Activated CD4-positive, alpha-beta T cell treated with anti-CD3 and anti-CD28 coated beads for 24 hours (primary cell): ENCODE results near the gene FXYD6.
"Not testable (repeated sequence)": the region's sequence is repeated elsewhere in the genome, so short reads cannot be mapped to it uniquely, and the experiment has no call there.

ENCODE experiments used
- DNase-seq, 2 donors: peaks; one replicate each; pipeline ENCODE4 v3.0.0-alpha.2; 2020; ENCODE audit warnings: low read depth in 2 of 2

Gene FXYD6

GRCh38 chr11:117876341-117877119, at the start of gene FXYD6:
Gene FXYD6 (minus strand): TSS chr11:117876658. CDS start chr11:117842776, 33,882 bp downstream.
- DNase-seq = no peak

- DNase-seq = not testable (repeated sequence)
Observed at GRCh38 chr11:117926166-117926565, 49.7 kb upstream of the FXYD6 start.

DNA sequence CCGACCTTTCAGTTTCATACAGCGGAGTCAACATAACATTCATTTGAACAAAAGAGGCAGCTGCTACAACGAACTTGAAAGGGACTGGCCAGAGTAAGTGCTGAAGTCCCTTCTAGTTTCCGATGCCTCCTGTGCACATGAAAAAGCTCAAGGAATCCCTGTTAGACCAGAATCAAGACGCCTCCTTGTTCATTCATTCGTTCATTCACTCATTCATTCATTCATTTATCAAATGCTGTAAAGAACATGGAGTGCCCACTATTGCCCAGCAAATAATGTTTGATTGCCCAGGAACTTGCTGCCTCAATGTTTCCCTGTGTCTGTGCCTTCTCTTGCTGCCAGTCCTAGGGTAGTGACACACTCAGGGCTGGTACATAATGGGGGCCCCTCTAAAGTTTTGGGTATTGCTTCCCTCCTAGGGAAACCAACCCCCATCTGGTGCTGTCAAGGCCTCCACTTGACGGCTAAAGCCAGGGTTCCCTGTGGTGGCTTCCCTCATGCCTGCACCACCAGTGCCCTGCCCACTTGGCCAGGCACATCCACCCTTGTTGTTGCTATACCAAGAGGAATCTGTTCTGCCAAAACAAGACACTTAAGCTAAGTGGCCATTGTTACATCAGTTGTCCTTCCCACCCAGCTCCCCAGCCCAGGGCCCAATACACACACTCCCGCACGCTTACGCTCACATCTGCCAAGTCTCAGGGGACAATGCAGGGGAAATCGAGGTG, 48.9 kb upstream of the FXYD6 start:
- DNase-seq = no peak

DNA sequence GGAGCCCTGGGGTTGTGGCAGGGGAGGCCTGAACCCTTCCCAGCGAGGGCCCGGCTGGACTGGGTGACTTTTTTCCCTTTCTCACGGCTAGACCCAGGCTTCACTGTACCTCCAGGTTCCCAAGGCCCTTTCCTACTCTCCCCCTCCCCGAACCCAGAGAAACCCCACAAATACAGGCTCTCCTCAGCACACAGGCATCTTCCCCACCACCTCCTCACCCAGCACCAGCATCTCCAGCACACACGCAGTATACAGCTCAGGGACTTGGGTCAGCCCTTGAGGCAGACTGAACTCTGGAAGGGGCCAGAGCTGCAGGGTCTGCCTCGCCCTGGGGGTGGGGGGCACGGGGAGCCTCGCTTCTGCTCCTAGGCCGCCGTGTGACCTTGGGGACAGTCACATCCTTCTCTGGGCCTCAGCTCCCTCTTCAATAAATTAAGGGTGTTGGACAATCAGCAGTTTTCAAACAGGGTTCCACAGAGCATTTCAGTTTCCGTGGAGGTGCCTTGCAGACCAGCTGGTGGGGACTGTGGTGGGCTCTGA, 48.2 kb upstream of the FXYD6 start:
- no peak for DNase-seq

GRCh38 chr11:117923773-117924172, 47.3 kb upstream of the FXYD6 start:
- DNase-seq = no peak

GRCh38 chr11:117923275-117923674, 46.8 kb upstream of the FXYD6 start:
- no peak for DNase-seq

GRCh38 chr11:117921893-117922292, 45.4 kb upstream of the FXYD6 start:
- DNase-seq = no peak

DNA sequence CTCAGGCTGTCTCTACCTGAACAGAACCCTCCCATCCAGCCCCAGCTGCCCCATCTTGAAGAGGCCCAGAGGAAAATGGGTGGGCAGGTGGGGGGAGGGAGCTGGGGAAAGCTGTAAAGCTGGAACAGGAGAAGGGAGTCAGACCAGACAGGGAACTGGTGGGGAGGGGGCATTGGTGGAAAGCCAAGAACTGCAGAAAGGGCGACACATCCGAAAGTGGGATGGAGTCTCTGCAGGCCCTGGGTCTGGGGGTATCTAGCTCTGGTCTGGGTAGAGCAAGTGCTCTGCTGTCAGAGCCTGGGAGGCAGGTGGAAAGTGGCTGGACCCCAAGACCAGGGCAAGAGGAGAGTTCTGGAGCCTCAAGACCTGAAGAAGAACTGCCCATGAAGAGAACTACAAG, 45.0 kb upstream of the FXYD6 start:
- DNase-seq = no peak

DNA sequence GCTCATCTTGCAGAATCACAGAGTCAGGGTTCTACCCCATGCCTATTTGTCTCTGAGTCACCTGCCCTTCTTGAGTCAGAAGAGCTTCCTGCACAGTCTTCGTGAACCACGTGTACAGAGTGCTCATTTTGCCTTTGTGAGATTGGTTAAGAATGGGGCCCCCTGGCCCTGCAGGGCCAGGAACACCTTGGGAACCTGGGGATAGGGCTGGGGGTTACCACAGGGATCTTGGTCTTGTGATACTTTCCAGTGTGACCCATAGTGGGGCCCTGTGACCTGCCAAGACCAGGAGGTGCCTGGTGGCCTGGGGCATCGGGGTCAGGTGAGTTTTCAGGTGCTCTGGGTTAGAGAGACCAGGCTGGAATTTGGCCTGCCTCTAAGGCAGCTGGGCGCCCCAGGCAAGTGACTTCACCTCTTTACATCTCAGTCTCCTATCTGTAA, 43.3 kb upstream of the FXYD6 start:
- DNase-seq = no peak

- DNase-seq = no peak
Observed at GRCh38 chr11:117919341-117919740, 42.9 kb upstream of the FXYD6 start.

DNA sequence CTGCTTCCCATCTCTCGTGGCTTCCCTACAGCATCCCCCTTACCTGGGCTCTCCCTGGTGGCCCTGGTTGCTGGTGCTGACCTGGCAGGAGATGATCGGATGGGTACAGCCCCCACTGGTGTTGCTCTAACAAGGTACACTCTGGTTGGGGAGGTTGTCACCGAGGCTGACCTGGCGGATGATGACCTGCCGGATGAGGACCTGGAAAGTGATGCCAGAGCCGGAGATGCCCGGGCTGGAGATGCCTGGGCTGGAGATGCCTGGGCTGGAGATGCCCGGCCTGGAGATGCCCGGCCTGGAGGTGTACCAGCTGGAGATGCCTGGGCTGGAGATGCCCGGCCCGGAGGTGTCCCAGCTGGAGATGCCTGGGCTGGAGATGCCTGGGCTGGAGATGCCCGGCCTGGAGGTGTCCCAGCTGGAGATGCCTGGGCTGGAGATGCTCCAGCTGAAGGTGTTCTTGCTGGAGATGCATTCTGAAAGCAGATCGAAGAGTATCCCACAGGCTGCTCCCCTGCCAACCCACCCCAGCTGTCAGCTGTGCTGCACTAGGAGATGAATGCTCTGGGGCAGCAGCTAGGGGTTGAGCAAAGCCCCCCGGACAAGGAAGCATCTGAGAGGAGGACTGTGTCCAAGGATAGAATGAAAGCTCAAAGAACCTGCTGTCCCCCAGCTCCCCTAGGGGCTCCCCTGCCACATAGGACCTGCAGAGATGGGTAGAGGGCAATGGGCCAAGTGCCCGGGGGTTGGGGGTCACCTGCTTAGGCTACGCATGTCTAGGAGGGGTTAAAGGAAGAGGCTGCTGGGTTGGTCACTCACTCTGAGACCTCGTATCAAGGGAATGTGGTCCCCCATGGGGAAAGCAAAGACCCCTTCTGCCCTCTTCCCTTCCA, 42.2 kb upstream of the FXYD6 start:
- DNase-seq = no peak

DNA sequence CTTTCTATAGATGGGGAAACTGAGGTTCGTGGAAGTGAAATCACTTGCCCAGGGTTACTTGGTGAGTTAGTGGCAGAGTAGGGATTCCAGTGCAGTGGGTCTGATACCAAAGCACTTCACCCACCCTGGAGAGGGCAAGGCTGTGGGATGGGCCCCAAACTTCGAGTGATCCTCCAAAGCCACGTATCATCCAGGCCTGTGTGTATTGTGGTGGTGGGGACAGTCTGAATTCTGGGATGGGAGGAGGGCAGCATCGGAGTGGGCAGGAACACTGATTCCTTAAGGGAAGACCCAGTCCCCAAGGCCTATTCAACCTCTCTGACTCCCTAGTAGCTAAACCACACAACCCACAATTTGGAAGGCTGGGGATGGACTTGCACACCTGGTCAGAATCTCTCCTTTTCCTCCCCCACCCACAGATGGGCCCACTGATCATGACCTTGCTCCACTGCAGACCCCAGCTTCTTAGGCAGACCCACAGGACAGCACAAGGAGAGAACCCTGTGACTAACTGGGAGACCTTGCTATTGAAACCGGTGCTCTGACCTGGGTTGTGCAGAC, 41.2 kb upstream of the FXYD6 start:
- DNase-seq = no peak

DNA sequence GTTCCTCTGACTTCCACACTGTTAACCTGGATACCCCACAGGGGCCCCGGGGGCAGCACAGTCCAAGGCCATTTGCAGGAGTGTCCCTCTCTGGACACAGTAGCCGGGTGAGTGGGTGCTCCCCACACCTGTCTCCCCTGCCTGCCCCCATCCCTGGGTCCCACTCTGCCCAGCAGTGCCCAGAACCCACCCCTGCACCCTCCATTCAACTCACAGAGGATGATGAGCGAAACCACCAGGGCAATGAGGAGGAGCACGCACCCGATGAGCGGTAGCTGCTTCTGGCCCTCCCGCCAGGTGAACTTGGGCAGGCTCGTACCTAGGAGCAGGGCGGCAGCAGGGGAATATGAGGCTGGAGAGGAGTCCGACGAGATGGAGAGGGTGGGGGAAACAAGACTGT, 40.5 kb upstream of the FXYD6 start:
- no peak for DNase-seq

DNA sequence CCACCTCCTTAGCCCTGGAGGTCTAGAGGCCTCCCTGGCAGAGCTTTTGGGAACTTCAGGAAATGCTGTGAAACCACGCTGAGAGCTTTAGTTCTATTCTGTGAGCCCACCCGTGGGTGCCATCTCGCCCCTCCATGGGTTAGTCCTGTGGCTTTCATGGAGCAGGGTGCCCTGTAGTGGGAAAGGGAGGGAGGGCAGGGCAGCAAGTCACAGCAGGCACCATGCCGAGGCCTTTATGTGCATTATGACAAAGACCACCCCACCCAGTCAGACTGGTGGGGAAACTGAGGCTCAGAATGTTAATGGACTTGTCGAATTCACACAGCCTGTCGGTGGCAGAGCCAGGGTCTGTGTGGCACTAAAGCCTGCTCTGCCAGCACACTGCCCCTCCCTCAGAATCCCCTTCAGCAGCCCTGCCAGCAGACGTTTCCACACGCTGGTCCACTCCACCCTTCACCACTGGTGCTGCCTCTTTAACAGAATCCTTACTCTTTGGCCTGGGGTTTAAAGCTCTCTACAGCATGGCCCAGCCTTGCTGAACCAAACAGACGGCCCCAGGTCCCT, 39.3 kb upstream of the FXYD6 start:
- no peak for DNase-seq

DNA sequence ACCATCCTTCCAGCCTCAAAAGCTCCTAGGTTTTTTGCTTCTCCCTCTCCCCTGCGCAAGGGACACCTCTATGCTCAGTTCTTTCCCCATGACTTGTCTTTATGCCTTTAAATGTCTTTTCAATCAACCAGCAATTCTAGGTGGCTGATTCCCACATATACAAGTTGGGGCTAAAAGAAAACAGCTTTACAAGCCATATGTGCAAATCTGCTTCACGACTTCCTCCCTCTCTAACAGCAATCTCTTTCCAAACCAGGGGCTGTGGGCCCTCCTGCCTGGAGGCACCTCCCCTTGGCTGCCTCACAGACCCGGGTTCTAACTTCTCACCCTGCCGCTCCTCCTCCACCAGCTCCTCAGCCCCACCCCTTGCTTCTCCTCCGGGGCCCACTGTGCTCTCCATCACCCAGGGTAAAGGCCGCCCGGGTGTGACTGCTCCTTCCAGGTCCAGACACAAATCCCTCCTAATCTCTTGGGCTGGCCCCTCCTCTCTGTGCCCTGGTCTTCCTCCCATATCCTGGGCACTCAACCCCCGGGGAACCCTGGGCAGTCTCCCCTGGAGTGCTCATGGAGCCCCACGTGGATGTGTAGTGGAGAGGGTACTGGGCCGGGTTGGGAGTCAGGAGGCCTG, 38.6 kb upstream of the FXYD6 start:
- DNase-seq = no peak

DNA sequence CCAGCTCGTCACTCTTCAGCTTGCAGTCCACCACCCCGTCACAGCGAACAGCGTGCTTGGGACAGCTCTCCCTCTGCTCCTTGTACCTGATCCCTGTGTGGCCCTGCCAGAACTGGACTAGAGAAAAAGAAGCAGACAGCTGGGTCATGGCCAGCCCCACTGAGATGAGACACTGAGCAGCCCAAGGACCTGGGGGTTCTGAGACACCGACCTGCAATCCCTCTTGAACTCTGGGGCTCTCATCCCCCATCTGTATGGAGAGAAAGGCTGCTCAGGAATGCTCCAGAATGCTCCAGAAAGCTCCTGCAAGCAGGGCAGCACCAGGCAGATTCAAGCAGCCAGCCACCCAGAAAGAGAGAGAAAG, 37.9 kb upstream of the FXYD6 start:
- no peak for DNase-seq

- DNase-seq = no peak
Observed at GRCh38 chr11:117913736-117914397, 37.4 kb upstream of the FXYD6 start.

- DNase-seq = no peak
Observed at GRCh38 chr11:117912497-117912896, 36.0 kb upstream of the FXYD6 start.

GRCh38 chr11:117911694-117912093, 35.2 kb upstream of the FXYD6 start:
- no peak for DNase-seq

- DNase-seq = no peak
Observed at GRCh38 chr11:117910941-117911655, 34.6 kb upstream of the FXYD6 start.
